K562 (cell line): ENCODE data around the gene RBM44. TPM values are rescaled to one million over a fixed set of nuclear protein-coding genes. Genes with fewer than 3 reads are reported as not detected.

ENCODE experiments used
- ATAC-seq: fragments of 200-7000 bp; cut with Tn5 transposase; 3 replicates; pipeline ENCODE4 v1.9.1; 2020; ENCODE audit warnings: moderate library complexity
- BruUV-seq: library from RNA; stranded (reverse); fragments of 400-500 nt; replicated peaks from 2 replicates; lab custom pipeline; 2021; lab: Mats Ljungman, UMichigan
- CTCF ChIA-PET: fragments of 300-600 bp; formaldehyde crosslinking; extraction: SDS; loops from one replicate; lab custom pipeline; 2021; ENCODE audit warnings: low intra/inter-chr PET ratio; lab: Yijun Ruan, JAX
- POLR2A ChIA-PET: fragments of 300-600, 350-650 bp; sonication (Branson Sonifier 250); formaldehyde crosslinking; extraction: SDS; loops from one replicate; lab custom pipeline; 2021; ENCODE audit warnings: antibody characterized with exemption, inconsistent platforms; lab: Yijun Ruan, JAX
- DNase-seq, 4 experiments: peaks; one replicate each; pipeline versions ENCODE4 v3.0.0 to v3.0.0-alpha.2; 2011 to 2018; ENCODE audit warnings: low spot score in 3 of 4, mixed read lengths in 3 of 4; ENCODE audit errors: extremely low read depth in 1 of 4
- FAIRE-seq: peaks from 2 replicates; lab custom pipeline; 2011; peaks lifted over from hg19 to GRCh38; lab: Jason Lieb, UNC
- H2AFZ ChIP-seq: 2 replicates; pipeline ENCODE4 v1.6.0; 2011; ENCODE audit warnings: low read depth, low read length, control low read depth, inconsistent platforms
- H3K27ac ChIP-seq: fragments of 200-600 bp; 3 replicates; pipeline ENCODE4 v1.8.0; 2011; ENCODE audit warnings: low read depth, mild to moderate bottlenecking, control low read depth, inconsistent platforms, low read length, moderate library complexity, mixed read lengths; ENCODE audit errors: extremely low read depth
- H3K27me3 ChIP-seq, 2 experiments: fragments of 300-600 bp in 1 of 2; 2 replicates in 1 of 2; 3 replicates in 1 of 2; pipeline versions ENCODE4 v1.6.0 to v1.8.0; 2011; ENCODE audit warnings: inconsistent platforms in 2 of 2, low read length in 2 of 2, mild to moderate bottlenecking in 1 of 2, mixed read lengths in 1 of 2, moderate library complexity in 1 of 2; ENCODE audit not compliant: control insufficient read depth in 2 of 2, insufficient read depth in 2 of 2
- H3K36me3 ChIP-seq: fragments of 300-600 bp; 3 replicates; pipeline ENCODE4 v1.8.0; 2011; ENCODE audit warnings: mild to moderate bottlenecking, low read length, inconsistent platforms; ENCODE audit not compliant: control insufficient read depth, insufficient read depth
- H3K4me1 ChIP-seq, 2 experiments: fragments of 200-600 bp in 1 of 2; replicated peaks in 1 of 2; 2 replicates in 1 of 2; 3 replicates in 1 of 2; pipeline versions ENCODE4 v1.5.1 to v1.8.0; 2011; ENCODE audit warnings: inconsistent platforms in 2 of 2, low read length in 2 of 2, mild to moderate bottlenecking in 1 of 2, mixed read lengths in 1 of 2, moderate library complexity in 1 of 2; ENCODE audit not compliant: control insufficient read depth in 2 of 2, insufficient read depth in 2 of 2
- H3K4me2 ChIP-seq: 2 replicates; pipeline ENCODE4 v1.6.1; 2011; ENCODE audit warnings: low read length, control low read depth, inconsistent platforms, mixed read lengths; ENCODE audit not compliant: insufficient read depth
- H3K4me3 ChIP-seq: fragments of 200-600 bp; sonication (generic), shearing (Covaris generic); 2 replicates; pipeline ENCODE4 v1.5.1; 2016; ENCODE audit warnings: control low read depth, inconsistent platforms
- H3K79me2 ChIP-seq: fragments of 200-600 bp; 3 replicates; pipeline ENCODE4 v1.8.0; 2011; ENCODE audit warnings: low read length, inconsistent platforms; ENCODE audit not compliant: control insufficient read depth, insufficient read depth
- H3K9ac ChIP-seq, 2 experiments: 2 replicates each; pipeline versions ENCODE4 v1.6.0 to v1.6.1; 2011; ENCODE audit warnings: low read depth in 2 of 2, low read length in 2 of 2, control low read depth in 1 of 2, inconsistent platforms in 1 of 2, mild to moderate bottlenecking in 1 of 2, mixed read lengths in 1 of 2; ENCODE audit not compliant: insufficient read depth in 1 of 2
- H3K9me1 ChIP-seq: one replicate; pipeline ENCODE4 v1.6.0; 2011; ENCODE audit warnings: inconsistent platforms, mild to moderate bottlenecking, low read length, moderate library complexity; ENCODE audit not compliant: control insufficient read depth, insufficient read depth
- H3K9me3 ChIP-seq: replicated peaks from 2 replicates; pipeline ENCODE4 v1.5.1; 2011; ENCODE audit warnings: low read depth, low read length, inconsistent platforms; ENCODE audit not compliant: control insufficient read depth, insufficient read depth
- H4K20me1 ChIP-seq: replicated peaks from 2 replicates; pipeline ENCODE4 v1.6.1; 2011; ENCODE audit warnings: low read length, inconsistent platforms, mixed read lengths; ENCODE audit not compliant: control insufficient read depth, insufficient read depth
- ATF3 ChIP-seq, 2 experiments: fragments of 450-650 bp in 1 of 2; sonication (generic) in 1 of 2; formaldehyde crosslinking in 1 of 2; IDR thresholded peaks in 1 of 2; conservative IDR thresholded peaks in 1 of 2; 2 replicates each; pipeline versions ENCODE4 v1.6.1 to v1.8.1; 2016 to 2023; ENCODE audit warnings: mild to moderate bottlenecking in 2 of 2, moderate library complexity in 2 of 2, inconsistent platforms in 1 of 2, missing genetic modification reagents in 1 of 2
- EGR1 ChIP-seq: fragments of 450-650 bp; conservative IDR thresholded peaks from 2 replicates; pipeline ENCODE4 v1.6.1; 2017; ENCODE audit warnings: mild to moderate bottlenecking
- GMEB1 ChIP-seq: fragments of 250-450 bp; sonication (Bioruptor Pico); IDR thresholded peaks from 2 replicates; pipeline ENCODE4 v1.4.0; 2020; ENCODE audit warnings: mild to moderate bottlenecking
- JUND ChIP-seq, 2 experiments: IDR thresholded peaks; 2 replicates in 1 of 2; 3 replicates in 1 of 2; pipeline ENCODE4 v1.6.1; 2011; ENCODE audit warnings: borderline replicate concordance in 2 of 2, low read depth in 2 of 2, low read length in 2 of 2, improper control_type of control experiment in 1 of 2, missing biosample characterization in 1 of 2, missing genetic modification characterization in 1 of 2, missing genetic modification reagents in 1 of 2
- PRMT5 ChIP-seq: sonication (generic); formaldehyde crosslinking; IDR thresholded peaks from 2 replicates; pipeline ENCODE4 v1.5.0; 2020; ENCODE audit warnings: missing genetic modification reagents
- ZFPM2 ChIP-seq: fragments of 250-450 bp; sonication (Bioruptor Pico); IDR thresholded peaks from 2 replicates; pipeline ENCODE4 v1.5.1; 2022; ENCODE audit warnings: mild to moderate bottlenecking
- WGBS: fragments of 100-300 bp; shearing (Covaris generic); methylation state at CpG from one replicate; pipeline ENCODE4 v1.1.6; 2016; ENCODE audit warnings: low coverage, mixed read lengths; ENCODE audit not compliant: insufficient coverage; ENCODE audit errors: missing lambda C conversion rate; 5-methylcytosine and 5-hydroxymethylcytosine counted together
- in situ Hi-C: fragments of 300-500 bp; cut with MboI; formaldehyde crosslinking; loops from 4 replicates; pipeline ENCODE4 v1.15.0; 2018; ENCODE audit warnings: inconsistent platforms, mixed read lengths
- intact Hi-C: fragments of 100-400 bp; cut with micrococcal nuclease; formaldehyde crosslinking; loops from 2 replicates; pipeline ENCODE4 v1.14.2; 2022
- polyA plus RNA-seq, 8 experiments: library from polyadenylated mRNA; depleted of rRNA in 4 of 8; stranded (reverse) in 5 of 8; unstranded in 3 of 8; fragments of >200 nt; fragmentation: Nextera tagmentation in 2 of 8; fragmentation: Illumina TruSeq in 1 of 8; extraction: Ambion mirVana in 2 of 8; extraction: Trizol in 1 of 8; gene quantifications; 2 replicates each; pipeline versions ENCODE4 v1.2.1 to v1.2.3, GENCODE V29; 2011 to 2014; ENCODE audit warnings: inconsistent platforms in 1 of 8, missing spikeins in 1 of 8
- total RNA-seq, 7 experiments: library from RNA; depleted of rRNA in 6 of 7; stranded (reverse); fragments of >200 nt in 6 of 7; fragmentation: Illumina TruSeq in 2 of 7; extraction: Trizol in 2 of 7; gene quantifications; 2 replicates each; pipeline versions ENCODE4 v1.2.1 to v1.2.3, GENCODE V29; 2011 to 2021; ENCODE audit warnings: low replicate concordance in 1 of 7

The RBM44 gene
- total and polyA plus RNA-seq, 9 of the 15 experiments (the other 6 are each of a cell fraction or from before 2014, with no cell fraction given): 0.04 to 0.25 (median 0.13) TPM

GRCh38 chr2:237886685-237887481, 88.3 kb downstream of the RBM44 start:
- Histone ChIP-seq H3K36me3 (no peaks in the 10 kb centered on the region), H3K9me1 (no peaks in the 10 kb centered on the region), H3K27me3 (peaks cover 0 to 6% of the 10 kb centered on the region in 2 experiments; a peak in 2 of 5 replicates), H3K9ac (no peak overlapping the region; a peak in 1 of 4 replicates), H3K79me2 (no peaks in the 10 kb centered on the region), H3K9me3 (no peaks in the 10 kb centered on the region), H4K20me1 (no peaks in the 10 kb centered on the region), H2AFZ (no peak overlapping the region), H3K4me1 (no peaks in the 10 kb centered on the region; a peak in 1 of 5 replicates), H3K27ac (no peak overlapping the region), H3K4me3 (no peak overlapping the region), H3K4me2 (no peak overlapping the region)
- 37% methylated on average over 12 of the region's 23 CpGs for WGBS
- in situ Hi-C loops (no loop called here), intact Hi-C loops (no loop called here)
- no peak for TF ChIP-seq PRMT5
- peak; percentile 50; the same call in 1 of the 2 replicates for TF ChIP-seq EGR1
- ChIA-PET POLR2A (no interaction called here), CTCF (no interaction called here)
- ATAC-seq (no peak), FAIRE-seq (no peak), DNase-seq (no peak)
- BruUV-seq: no TSS peak

GRCh38 chr2:237888389-237888788, 89.8 kb downstream of the RBM44 start:
- FAIRE-seq: no peak

More at GRCh38 chr2:237888389-237888788, 89.8 kb downstream of the RBM44 start:
- ATAC-seq (no peak), DNase-seq (no peak)
- H3K9me1 ChIP-seq: no peaks in the 10 kb centered on the region
- no peaks in the 10 kb centered on the region for H4K20me1 ChIP-seq
- WGBS: 15% methylated on average over 2 of the region's 2 CpGs
- H3K9ac ChIP-seq: no peak overlapping the region
- no peak overlapping the region for H3K4me2 ChIP-seq
- TF ChIP-seq GMEB1 (no peak), ATF3 (IDR thresholded peaks at IDR 0.05) (peak; percentile 71), ATF3 (CRISPR knock-in tag; conservative IDR thresholded peaks at IDR 0.05) (no peak), ZFPM2 (no peak), JUND (IDR thresholded peaks at IDR 0.05; ENCODE audit: borderline replicate concordance, low read depth, low read length) (0 out of 2 replicates have a peak, but pooled peaks have one; percentile 7), JUND (tag; IDR thresholded peaks at IDR 0.05; ENCODE audit: borderline replicate concordance, low read depth, low read length) (no peak)
- intact Hi-C loops (no loop called here), in situ Hi-C loops (no loop called here)
- no peaks in the 10 kb centered on the region; a peak in 2 of 5 replicates for H3K4me1 ChIP-seq
- no peak overlapping the region for H3K27ac ChIP-seq
- ChIA-PET CTCF (no interaction called here), POLR2A (no interaction called here)
- H3K27me3 ChIP-seq: no peaks in the 10 kb centered on the region; a peak in 1 of 5 replicates
- no TSS peak for BruUV-seq
- H3K79me2 ChIP-seq: no peaks in the 10 kb centered on the region
- H3K9me3 ChIP-seq: no peaks in the 10 kb centered on the region
- no peaks in the 10 kb centered on the region for H3K36me3 ChIP-seq
- no peak overlapping the region for H2AFZ ChIP-seq
- H3K4me3 ChIP-seq: no peak overlapping the region
